Kidney epithelial cell (primary cell): ENCODE results near the gene SLC25A21. TPM values are rescaled to one million over a fixed set of nuclear protein-coding genes. Genes with fewer than 3 reads are reported as not detected.
"Not testable (repeated sequence)": the region's sequence is repeated elsewhere in the genome, so short reads cannot be mapped to it uniquely, and the experiment has no call there.

Source experiments
- DNase-seq: peaks from one replicate; pipeline ENCODE4 v3.0.0-alpha.2; 2010; ENCODE audit warnings: low read depth
- H3K27me3 ChIP-seq: 2 replicates; pipeline ENCODE4 v1.6.0; 2011; ENCODE audit warnings: low read length; ENCODE audit not compliant: control insufficient read depth, insufficient read depth
- H3K36me3 ChIP-seq: 2 replicates; pipeline ENCODE4 v1.5.1; 2011; ENCODE audit warnings: low read length; ENCODE audit not compliant: control insufficient read depth, insufficient read depth
- H3K4me3 ChIP-seq: 2 replicates; pipeline ENCODE4 v1.5.1; 2011; ENCODE audit warnings: low read depth, mild to moderate bottlenecking, control low read depth, low read length
- CTCF ChIP-seq: IDR thresholded peaks from 2 replicates; pipeline ENCODE4 v1.5.1; 2011; ENCODE audit warnings: mild to moderate bottlenecking, moderate library complexity, low read length, control low read depth, inconsistent platforms; ENCODE audit not compliant: insufficient read depth, poor library complexity, severe bottlenecking
- total RNA-seq: library from RNA; depleted of rRNA; stranded (reverse); fragments of >200 nt; gene quantifications from 2 replicates; pipeline ENCODE4 v1.2.3, GENCODE V29; 2015

The SLC25A21 gene
- total RNA-seq, 1 donor from 2014 or later: 2.1 TPM

GRCh38 chr14:36818794-36819384 is 353.5 kb downstream of the SLC25A21 start:
- TF ChIP-seq CTCF: no peak
- Histone ChIP-seq H3K4me3 (no peak overlapping the region), H3K27me3 (no peaks in the 10 kb centered on the region), H3K36me3 (no peaks in the 10 kb centered on the region)
- DNase-seq: no peak

- DNase-seq: no peak
- TF ChIP-seq CTCF: no peak
- no peaks in the 10 kb centered on the region for H3K36me3 ChIP-seq
- H3K4me3 ChIP-seq: no peak overlapping the region
- no peaks in the 10 kb centered on the region for H3K27me3 ChIP-seq
Observed at GRCh38 chr14:36818246-36818645, 354.2 kb downstream of the SLC25A21 start.

- no peak for DNase-seq
- TF ChIP-seq CTCF: no peak
- no peak overlapping the region for H3K4me3 ChIP-seq
Observed at GRCh38 chr14:36817071-36817930, 355.1 kb downstream of the SLC25A21 start.

GRCh38 chr14:36816481-36816880 is 355.9 kb downstream of the SLC25A21 start:
- DNase-seq: no peak
- no peak for TF ChIP-seq CTCF
- Histone ChIP-seq H3K4me3 (no peak overlapping the region), H3K27me3 (no peaks in the 10 kb centered on the region), H3K36me3 (no peaks in the 10 kb centered on the region)

More at GRCh38 chr14:36817071-36817930, 355.1 kb downstream of the SLC25A21 start:
- no peaks in the 10 kb centered on the region for H3K36me3 ChIP-seq
- H3K27me3 ChIP-seq: no peaks in the 10 kb centered on the region

- H3K36me3 ChIP-seq, DNase-seq, H3K4me3 ChIP-seq, H3K27me3 ChIP-seq: not testable (repeated sequence)
Observed at GRCh38 chr14:36814783-36815182, 357.6 kb downstream of the SLC25A21 start.

- TF ChIP-seq CTCF: no peak
Observed at GRCh38 chr14:36810209-36810608, 362.2 kb downstream of the SLC25A21 start.

More at GRCh38 chr14:36810209-36810608, 362.2 kb downstream of the SLC25A21 start:
- no peaks in the 10 kb centered on the region for H3K36me3 ChIP-seq
- no peak overlapping the region for H3K4me3 ChIP-seq
- no peak for DNase-seq
- H3K27me3 ChIP-seq: no peaks in the 10 kb centered on the region
